Liver (tissue), 3 donors: ENCODE measurements around the gene EN1.

ENCODE experiments used
- FOXA1 ChIP-seq: IDR thresholded peaks from 2 replicates; pipeline ENCODE4 v1.6.1; 2016; ENCODE audit warnings: antibody characterized with exemption
- FOXA2 ChIP-seq: IDR thresholded peaks from 2 replicates; pipeline ENCODE4 v1.6.1; 2016; ENCODE audit warnings: antibody characterized with exemption
- GABPA ChIP-seq, 2 donors: IDR thresholded peaks in 1 of 2; conservative IDR thresholded peaks in 1 of 2; 2 replicates each; pipeline ENCODE4 v1.6.1; 2016; ENCODE audit warnings: antibody characterized with exemption in 2 of 2, mild to moderate bottlenecking in 1 of 2, moderate library complexity in 1 of 2
- JUND ChIP-seq, 2 donors: IDR thresholded peaks; 2 replicates each; pipeline ENCODE4 v1.6.1; 2016; ENCODE audit warnings: antibody characterized with exemption in 2 of 2
- SP1 ChIP-seq: IDR thresholded peaks from 2 replicates; pipeline ENCODE4 v1.6.1; 2018; ENCODE audit warnings: antibody characterized with exemption, mild to moderate bottlenecking
- TF ChIP-seq, protein P1 (sequence below): fragments of 150-350 bp; IDR thresholded peaks from 2 replicates; pipeline ENCODE4 v1.5.1; 2017; ENCODE audit warnings: improper control_type of control experiment, low read depth, low read length; ENCODE audit not compliant: missing input control
- TF ChIP-seq, protein P2 (sequence below): IDR thresholded peaks from 2 replicates; pipeline ENCODE4 v1.6.1; 2016; ENCODE audit warnings: antibody characterized with exemption
- TF ChIP-seq, protein P3 (sequence below): IDR thresholded peaks from 2 replicates; pipeline ENCODE4 v1.6.1; 2016; ENCODE audit warnings: antibody characterized with exemption
- donor health status: healthy.
- donor health status: healthy.

DNA sequence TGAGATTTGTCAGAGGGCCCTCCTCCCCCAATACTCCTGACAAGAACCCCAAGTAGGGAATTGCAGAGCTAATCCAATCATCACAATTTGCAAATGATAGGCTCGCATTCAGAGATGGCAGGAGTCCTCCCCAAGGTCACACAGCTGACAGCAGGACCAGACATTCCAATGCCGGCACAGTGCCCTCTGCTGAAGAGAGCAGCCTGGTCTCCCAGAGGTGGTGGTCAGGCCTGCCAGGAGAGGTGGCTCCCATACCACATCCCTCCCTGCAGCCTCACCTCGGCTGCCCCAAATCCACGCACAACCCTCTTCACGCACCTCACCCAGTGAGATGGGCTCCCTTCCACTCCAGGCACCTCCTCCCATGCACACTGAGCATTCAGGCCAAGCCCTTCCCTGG is 25.4 kb downstream of the EN1 start:
- TF ChIP-seq FOXA2 (no peak), SP1 (no peak), GABPA (IDR thresholded peaks at IDR 0.05 in 1 of 2, conservative IDR thresholded peaks at IDR 0.05 in 1 of 2) (no peak), JUND (IDR thresholded peaks at IDR 0.05) (no peak), FOXA1 (no peak)
- TF ChIP-seq, protein P1, sequence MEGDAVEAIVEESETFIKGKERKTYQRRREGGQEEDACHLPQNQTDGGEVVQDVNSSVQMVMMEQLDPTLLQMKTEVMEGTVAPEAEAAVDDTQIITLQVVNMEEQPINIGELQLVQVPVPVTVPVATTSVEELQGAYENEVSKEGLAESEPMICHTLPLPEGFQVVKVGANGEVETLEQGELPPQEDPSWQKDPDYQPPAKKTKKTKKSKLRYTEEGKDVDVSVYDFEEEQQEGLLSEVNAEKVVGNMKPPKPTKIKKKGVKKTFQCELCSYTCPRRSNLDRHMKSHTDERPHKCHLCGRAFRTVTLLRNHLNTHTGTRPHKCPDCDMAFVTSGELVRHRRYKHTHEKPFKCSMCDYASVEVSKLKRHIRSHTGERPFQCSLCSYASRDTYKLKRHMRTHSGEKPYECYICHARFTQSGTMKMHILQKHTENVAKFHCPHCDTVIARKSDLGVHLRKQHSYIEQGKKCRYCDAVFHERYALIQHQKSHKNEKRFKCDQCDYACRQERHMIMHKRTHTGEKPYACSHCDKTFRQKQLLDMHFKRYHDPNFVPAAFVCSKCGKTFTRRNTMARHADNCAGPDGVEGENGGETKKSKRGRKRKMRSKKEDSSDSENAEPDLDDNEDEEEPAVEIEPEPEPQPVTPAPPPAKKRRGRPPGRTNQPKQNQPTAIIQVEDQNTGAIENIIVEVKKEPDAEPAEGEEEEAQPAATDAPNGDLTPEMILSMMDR: no peak
- TF ChIP-seq, protein P2, sequence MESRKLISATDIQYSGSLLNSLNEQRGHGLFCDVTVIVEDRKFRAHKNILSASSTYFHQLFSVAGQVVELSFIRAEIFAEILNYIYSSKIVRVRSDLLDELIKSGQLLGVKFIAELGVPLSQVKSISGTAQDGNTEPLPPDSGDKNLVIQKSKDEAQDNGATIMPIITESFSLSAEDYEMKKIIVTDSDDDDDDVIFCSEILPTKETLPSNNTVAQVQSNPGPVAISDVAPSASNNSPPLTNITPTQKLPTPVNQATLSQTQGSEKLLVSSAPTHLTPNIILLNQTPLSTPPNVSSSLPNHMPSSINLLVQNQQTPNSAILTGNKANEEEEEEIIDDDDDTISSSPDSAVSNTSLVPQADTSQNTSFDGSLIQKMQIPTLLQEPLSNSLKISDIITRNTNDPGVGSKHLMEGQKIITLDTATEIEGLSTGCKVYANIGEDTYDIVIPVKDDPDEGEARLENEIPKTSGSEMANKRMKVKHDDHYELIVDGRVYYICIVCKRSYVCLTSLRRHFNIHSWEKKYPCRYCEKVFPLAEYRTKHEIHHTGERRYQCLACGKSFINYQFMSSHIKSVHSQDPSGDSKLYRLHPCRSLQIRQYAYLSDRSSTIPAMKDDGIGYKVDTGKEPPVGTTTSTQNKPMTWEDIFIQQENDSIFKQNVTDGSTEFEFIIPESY: no peak
- TF ChIP-seq, protein P3, sequence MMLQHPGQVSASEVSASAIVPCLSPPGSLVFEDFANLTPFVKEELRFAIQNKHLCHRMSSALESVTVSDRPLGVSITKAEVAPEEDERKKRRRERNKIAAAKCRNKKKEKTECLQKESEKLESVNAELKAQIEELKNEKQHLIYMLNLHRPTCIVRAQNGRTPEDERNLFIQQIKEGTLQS: no peak
